ENCODE results near the gene ITPRID1. TPM values are rescaled to one million over a fixed set of nuclear protein-coding genes. Genes with fewer than 3 reads are reported as not detected.

ITPRID1 gene
- total and polyA plus RNA-seq, 2 of the 8 experiments (the other 6 are each of a cell fraction or from before 2014, with no cell fraction given): 0.09 to 0.47 TPM

DNA sequence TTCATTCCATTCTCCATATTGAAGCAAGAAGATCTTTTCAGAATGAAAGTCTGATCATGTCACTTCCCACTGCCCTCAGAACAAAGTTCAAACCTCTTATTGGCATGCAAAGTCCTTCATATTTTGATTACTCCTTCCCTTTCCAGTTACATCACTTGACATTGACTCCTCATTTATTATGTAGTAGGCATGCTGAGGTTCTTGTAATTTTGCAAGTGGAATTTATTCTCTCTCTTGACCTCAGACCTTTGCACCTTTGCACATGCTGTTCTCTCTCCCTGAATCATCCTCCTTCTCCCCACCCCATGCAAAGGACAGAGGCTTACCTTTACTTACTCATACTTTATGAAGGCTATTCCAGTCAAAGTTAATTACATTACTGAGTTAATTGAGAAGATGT is 13.0 kb downstream of the ITPRID1 start:
- POLR2A ChIA-PET (ENCODE audit: partially characterized antibody): no interaction called here
- H3K23ac ChIP-seq (ENCODE audit: insufficient read length): no peak overlapping the region
- no peak overlapping the region for H3K27ac ChIP-seq (ENCODE audit: low read depth, low read length)
- H2BK120ac ChIP-seq (replicated peaks; ENCODE audit: low read depth, low read length): no peak overlapping the region
- H3K14ac ChIP-seq (ENCODE audit: insufficient read length): no peak overlapping the region
- H3K4me2 ChIP-seq (ENCODE audit: insufficient read depth in 1 of 2, low read depth in 2 of 2, low read length in 2 of 2): no peak overlapping the region
- no peak overlapping the region for H3K18ac ChIP-seq (ENCODE audit: extremely low read depth, low read length)
- H3K79me2 ChIP-seq (ENCODE audit: control insufficient read depth in 1 of 2, insufficient read depth in 2 of 2, low read length in 2 of 2): no peaks in the 10 kb centered on the region
- H4K5ac ChIP-seq (ENCODE audit: insufficient read length, low read depth, low read length): no peak overlapping the region
- H3K56ac ChIP-seq (replicated peaks; ENCODE audit: insufficient read length, low read depth, low read length): no peak overlapping the region
- no peaks in the 10 kb centered on the region for H3K27me3 ChIP-seq (replicated peaks in 1 of 4; ENCODE audit: control insufficient read depth in 3 of 4, extremely low read depth in 1 of 4, insufficient read depth in 3 of 4, low read length in 3 of 4)
- H4K8ac ChIP-seq (ENCODE audit: extremely low read depth, insufficient read depth, low read length): no peak overlapping the region
- no peak overlapping the region for H3K4me3 ChIP-seq (ENCODE audit: extremely low read depth in 1 of 4, insufficient read depth in 2 of 4, low read depth in 3 of 4, low read length in 4 of 4)
- H3K4ac ChIP-seq (replicated peaks; ENCODE audit: insufficient read length, low read depth, low read length): no peak overlapping the region
- no peaks in the 10 kb centered on the region; a peak in 1 of 7 replicates for H3K4me1 ChIP-seq (replicated peaks in 1 of 4; ENCODE audit: control insufficient read depth in 3 of 4, insufficient read depth in 4 of 4, low read length in 3 of 4)
- H4K91ac ChIP-seq (replicated peaks; ENCODE audit: insufficient read length, low read length): no peak overlapping the region
- no peak overlapping the region for H3K9ac ChIP-seq (replicated peaks in 1 of 4; ENCODE audit: extremely low read depth in 1 of 4, low read depth in 3 of 4, low read length in 3 of 4)
- H2AK5ac ChIP-seq (ENCODE audit: low read depth, low read length): no peak overlapping the region
- H2BK12ac ChIP-seq (ENCODE audit: low read depth, low read length): no peak overlapping the region
- no peak for DNase-seq (ENCODE audit: low read depth in 1 of 2, low spot score in 2 of 2)
- no peak overlapping the region for H2BK5ac ChIP-seq (ENCODE audit: low read depth, low read length)
- no peak overlapping the region for H2BK20ac ChIP-seq (ENCODE audit: low read length)
- H3K9me3 ChIP-seq (ENCODE audit: insufficient read depth in 2 of 2, low read depth in 1 of 2, low read length in 1 of 2): no peaks in the 10 kb centered on the region
- CTCF ChIA-PET (ENCODE audit: partially characterized antibody): no interaction called here
- no peaks in the 10 kb centered on the region for H3K23me2 ChIP-seq (ENCODE audit: low read depth, low read length)
- no peaks in the 10 kb centered on the region for H3K79me1 ChIP-seq (ENCODE audit: low read depth, low read length)
- no peak overlapping the region for H2BK15ac ChIP-seq (ENCODE audit: low read length)
- H3K36me3 ChIP-seq (ENCODE audit: control insufficient read depth in 2 of 4, insufficient read depth in 4 of 4, low read length in 3 of 4): no peaks in the 10 kb centered on the region
- no peak for FAIRE-seq
- H2AFZ ChIP-seq (ENCODE audit: low read length): no peak overlapping the region
- H4K20me1 ChIP-seq (replicated peaks in 1 of 2; ENCODE audit: control insufficient read depth in 1 of 2, insufficient read depth in 2 of 2, low read length in 2 of 2): no peaks in the 10 kb centered on the region
- no peak for TF ChIP-seq ZNF274 (IDR thresholded peaks at IDR 0.05; ENCODE audit: borderline replicate concordance, extremely low read depth, low read length)
- no peak for TF ChIP-seq KDM1A (IDR thresholded peaks at IDR 0.05; ENCODE audit: borderline replicate concordance, low read length)
- TF ChIP-seq CBX8 (IDR thresholded peaks at IDR 0.05; ENCODE audit: borderline replicate concordance, low read depth, low read length): no peak
- no peak for TF ChIP-seq EGR1 (IDR thresholded peaks at IDR 0.05; ENCODE audit: borderline replicate concordance, low read depth, low read length)
- TF ChIP-seq SP2 (IDR thresholded peaks at IDR 0.05; ENCODE audit: low read length): no peak
- TF ChIP-seq RXRA (IDR thresholded peaks at IDR 0.05; ENCODE audit: insufficient read depth, low read depth, low read length): no peak
- TF ChIP-seq, protein P1, sequence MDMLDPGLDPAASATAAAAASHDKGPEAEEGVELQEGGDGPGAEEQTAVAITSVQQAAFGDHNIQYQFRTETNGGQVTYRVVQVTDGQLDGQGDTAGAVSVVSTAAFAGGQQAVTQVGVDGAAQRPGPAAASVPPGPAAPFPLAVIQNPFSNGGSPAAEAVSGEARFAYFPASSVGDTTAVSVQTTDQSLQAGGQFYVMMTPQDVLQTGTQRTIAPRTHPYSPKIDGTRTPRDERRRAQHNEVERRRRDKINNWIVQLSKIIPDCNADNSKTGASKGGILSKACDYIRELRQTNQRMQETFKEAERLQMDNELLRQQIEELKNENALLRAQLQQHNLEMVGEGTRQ (IDR thresholded peaks at IDR 0.05; ENCODE audit: low read length): no peak
- TF ChIP-seq POU5F1 (IDR thresholded peaks at IDR 0.05; ENCODE audit: low read depth, low read length): no peak
- no peak for TF ChIP-seq TAF7 (optimal IDR thresholded peaks at IDR 0.05; ENCODE audit: borderline replicate concordance, low read depth, low read length)
- TF ChIP-seq NANOG (IDR thresholded peaks at IDR 0.05; ENCODE audit: insufficient read depth, low read depth, low read length, poor library complexity, severe bottlenecking): no peak
